Cerebellar cortex (tissue), 1 donor: ENCODE measurements around the gene ARRDC1.
"Not testable (repeated sequence)": the region's sequence is repeated elsewhere in the genome, so short reads cannot be mapped to it uniquely, and the experiment has no call there.

ENCODE experiments used
- DNase-seq: peaks from one replicate; pipeline ENCODE4 v3.0.0-alpha.2; 2015; ENCODE audit warnings: low spot score

ARRDC1 gene

DNA sequence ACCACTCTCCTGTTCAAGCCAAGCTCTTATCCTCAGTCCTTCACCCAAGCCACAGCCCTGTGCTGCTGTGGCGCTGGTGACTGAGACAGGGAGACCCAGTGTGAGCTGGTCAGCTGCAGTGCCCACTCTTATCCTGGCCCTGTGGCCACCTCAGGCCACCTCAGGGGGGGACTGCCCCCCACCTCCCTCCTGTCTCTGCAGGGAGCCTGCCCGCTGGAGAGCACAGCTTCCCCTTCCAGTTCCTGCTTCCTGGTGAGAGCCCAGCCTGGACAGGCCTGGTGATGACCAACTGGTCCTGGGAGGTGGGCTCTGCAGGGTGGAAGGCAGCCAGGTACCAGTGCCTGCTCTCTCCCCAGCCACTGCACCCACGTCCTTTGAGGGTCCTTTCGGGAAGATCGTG is 7.8 kb downstream of the ARRDC1 start:
- DNase-seq = no peak

DNA sequence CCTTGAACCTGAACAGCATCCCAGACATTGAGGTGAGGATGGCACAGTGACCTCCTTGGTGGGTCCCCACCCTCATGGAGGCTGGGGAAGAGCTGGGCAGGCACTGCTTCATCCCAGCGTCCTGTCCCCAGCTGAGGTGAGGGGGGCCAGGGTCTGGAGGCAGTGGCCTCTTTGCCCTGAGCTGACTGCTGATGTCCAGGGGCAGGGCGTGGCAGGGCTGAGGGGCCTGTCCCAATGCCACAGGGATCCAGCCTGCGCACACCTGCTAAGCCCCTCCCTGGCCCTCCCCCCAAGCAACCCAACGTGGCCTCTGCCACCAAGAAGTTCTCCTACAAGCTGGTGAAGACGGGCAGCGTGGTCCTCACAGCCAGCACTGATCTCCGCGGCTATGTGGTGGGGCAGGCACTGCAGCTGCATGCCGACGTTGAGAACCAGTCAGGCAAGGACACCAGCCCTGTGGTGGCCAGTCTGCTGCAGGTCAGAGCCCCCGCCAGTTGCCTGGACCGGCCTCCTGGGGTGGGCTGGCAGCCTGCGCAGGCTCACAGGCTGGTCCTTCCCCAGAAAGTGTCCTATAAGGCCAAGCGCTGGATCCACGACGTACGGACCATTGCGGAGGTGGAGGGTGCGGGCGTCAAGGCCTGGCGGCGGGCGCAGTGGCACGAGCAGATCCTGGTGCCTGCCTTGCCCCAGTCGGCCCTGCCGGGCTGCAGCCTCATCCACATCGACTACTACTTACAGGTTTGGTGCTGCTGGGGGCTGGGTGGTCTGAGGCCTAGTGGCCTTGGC is 8.4 kb downstream of the ARRDC1 start:
- DNase-seq = no peak

DNA sequence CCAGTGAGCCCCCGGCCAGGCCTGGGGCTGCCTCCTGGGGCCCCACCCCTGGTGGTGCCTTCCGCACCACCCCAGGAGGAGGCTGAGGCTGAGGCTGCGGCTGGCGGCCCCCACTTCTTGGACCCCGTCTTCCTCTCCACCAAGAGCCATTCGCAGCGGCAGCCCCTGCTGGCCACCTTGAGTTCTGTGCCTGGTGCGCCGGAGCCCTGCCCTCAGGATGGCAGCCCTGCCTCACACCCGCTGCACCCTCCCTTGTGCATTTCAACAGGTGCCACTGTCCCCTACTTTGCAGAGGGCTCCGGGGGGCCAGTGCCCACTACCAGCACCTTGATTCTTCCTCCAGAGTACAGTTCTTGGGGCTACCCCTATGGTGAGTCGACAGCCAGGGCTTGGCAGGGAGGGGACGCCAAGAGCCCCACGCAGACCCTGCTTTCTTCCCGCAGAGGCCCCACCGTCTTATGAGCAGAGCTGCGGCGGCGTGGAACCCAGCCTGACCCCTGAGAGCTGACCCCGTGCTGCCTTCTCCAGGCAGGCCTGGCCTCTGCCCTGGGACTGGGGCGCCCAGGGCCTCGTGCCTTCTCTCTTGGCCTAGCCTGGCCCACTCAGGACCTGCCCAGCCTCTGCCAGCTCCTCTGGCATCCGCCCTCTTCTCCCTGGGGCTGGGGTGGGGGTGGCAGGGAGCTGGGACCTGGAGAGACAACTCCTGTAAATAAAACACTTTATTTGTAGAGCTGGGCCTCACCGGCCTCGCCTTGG is 9.3 kb downstream of the ARRDC1 start:
- no peak for DNase-seq

DNA sequence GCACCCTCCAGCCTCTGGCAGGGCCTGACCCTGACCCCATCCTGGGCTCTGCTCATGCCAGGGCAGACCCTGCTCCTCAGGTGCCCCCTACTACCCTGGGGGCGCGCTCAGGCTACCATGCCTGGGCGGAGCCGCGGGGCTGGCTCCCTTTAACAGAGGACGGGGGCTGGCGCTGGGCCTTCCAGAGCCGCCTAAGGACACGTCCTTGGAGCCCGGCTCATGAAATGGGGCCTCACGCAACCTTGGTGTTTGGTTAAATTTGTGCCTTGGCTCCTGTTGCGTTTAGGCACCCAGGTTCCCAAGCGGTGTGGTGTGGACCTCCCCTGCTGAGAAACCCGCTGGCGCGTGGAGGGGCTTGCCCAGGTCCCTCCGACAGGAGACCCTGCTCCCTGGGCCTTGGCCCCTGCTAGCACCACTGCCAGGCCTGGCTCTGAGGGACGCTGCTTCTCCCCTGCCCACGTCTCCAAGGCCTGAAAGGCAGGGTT is 9.9 kb downstream of the ARRDC1 start:
- no peak for DNase-seq

DNA sequence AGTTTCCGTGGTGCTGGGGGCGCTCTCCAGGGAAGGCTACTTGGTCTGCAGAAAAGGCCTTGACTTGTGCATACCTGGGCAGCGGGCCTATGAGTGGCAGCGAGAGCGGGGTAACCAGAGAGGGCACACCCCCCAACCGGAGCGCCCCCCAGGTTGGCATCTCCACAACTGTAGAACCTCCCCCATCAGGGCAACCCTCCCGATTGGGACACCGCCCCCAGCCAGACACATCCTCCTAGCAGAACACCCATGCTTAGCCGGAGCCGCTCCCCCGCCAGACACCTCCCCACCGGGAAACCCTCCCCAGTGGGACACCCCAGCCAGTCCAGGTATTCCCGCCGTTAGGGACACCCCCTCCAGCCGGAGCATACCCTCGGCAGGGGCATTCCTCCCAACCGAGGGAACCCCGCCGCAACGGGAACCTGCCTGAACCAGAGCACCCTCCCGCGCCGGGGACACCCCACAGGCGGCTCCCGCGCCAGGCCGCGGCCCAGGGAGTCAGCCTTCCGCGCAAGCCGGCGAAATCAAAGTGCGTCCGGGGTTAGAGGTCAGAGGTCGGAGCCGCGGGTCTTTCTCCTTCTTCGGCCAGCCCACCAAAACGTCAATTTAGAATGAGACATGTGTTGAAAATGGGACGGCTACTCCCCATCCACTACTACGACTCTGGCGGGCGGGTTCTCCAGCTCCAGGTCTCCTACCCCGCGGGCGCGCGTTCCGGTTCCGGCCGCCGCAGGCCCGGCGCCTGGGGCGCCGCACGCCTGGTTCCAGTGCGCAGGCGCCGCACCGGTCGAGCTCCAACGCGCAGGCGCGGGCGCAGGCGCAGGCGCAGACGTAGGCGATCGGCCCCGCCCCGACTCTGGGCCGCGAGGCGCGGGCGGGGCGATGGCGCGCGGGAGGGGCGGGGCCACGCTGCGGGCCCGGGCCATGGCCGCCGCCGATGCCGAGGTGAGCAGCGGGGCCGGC is 12.9 kb downstream of the ARRDC1 start, which contains the start of gene EHMT1:
Gene EHMT1 (plus strand): TSS at position 901 of the 963 bp plus-strand sequence. CDS start 24 bp downstream, at position 925.
- peak; percentile 76 for DNase-seq

DNA sequence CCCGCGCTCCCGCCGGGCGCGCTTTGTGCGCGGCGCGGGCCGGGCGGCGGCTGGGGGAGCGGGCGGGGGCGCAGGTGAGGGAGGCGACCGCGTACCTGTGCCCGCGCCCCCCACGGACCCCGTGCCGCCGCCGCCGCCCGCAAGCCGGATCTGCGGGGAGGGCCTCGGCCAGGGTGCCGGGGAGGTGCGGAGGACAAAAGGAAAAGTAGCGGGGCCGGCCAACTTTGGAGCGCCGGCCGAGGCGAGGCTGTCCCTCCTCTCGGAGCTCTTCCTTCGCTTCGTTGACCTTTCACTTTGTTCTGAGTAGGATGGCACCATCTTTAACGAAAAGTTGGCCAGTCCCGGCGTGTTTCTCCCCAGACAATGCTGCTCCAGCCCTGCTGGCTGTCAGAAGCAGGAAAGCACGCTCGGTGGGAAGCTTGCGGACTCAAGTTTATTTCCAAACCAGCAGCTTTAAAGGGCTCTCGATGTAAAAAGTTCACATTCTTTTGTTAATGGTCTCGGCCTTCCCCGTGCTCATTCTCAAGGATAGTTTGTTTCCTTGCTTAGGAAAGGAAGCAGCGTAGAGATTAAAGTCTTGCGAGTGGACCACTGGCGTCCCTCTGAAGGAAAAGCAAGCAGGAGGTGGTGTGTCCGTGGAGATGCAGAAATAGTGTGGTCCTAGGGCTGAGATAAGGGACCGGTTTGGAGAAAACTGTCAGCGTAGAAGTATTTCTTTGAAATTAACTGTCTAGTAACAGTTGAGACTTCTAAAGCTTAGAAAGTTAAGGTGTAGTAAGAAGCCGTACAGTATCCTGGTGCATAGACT is 14.0 kb downstream of the ARRDC1 start:
- peak; percentile 32 for DNase-seq

DNA sequence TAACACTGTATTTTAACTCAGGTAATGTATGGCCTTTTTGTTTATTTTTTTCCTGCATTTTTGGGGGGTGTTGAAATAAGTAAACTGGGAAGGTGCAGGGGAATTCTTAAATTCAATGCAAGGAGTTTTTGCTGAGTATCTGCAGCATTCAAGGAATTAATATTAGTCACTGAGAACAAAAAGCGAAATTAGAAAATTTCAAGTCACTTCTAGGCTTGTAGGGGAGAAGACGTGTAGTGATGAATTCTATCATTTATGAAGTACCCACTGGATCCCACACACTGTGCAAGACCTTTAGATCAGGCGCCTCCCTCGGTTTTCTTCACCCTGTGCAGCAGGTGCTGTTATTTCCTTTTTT is 14.5 kb downstream of the ARRDC1 start:
- DNase-seq = no peak

DNA sequence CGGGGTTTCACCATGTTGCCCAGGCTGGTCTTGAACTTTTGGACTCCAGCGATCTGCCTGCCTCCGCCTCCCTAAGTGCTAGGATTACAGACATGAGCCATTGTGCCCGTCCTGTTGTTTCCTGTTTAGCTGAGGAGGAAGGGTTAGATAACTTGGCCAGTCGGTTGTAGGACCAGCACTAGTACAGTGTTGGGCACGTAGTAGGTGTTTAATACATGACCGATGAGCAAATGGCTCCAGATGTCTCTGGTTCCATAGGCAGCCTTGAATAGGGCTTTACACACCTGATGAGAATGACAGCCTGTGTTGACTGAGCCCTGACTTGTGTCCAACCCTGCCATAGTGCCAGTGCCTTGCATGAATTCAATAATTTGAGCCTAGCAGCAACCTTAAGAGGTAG is 15.1 kb downstream of the ARRDC1 start:
- DNase-seq = no peak

DNA sequence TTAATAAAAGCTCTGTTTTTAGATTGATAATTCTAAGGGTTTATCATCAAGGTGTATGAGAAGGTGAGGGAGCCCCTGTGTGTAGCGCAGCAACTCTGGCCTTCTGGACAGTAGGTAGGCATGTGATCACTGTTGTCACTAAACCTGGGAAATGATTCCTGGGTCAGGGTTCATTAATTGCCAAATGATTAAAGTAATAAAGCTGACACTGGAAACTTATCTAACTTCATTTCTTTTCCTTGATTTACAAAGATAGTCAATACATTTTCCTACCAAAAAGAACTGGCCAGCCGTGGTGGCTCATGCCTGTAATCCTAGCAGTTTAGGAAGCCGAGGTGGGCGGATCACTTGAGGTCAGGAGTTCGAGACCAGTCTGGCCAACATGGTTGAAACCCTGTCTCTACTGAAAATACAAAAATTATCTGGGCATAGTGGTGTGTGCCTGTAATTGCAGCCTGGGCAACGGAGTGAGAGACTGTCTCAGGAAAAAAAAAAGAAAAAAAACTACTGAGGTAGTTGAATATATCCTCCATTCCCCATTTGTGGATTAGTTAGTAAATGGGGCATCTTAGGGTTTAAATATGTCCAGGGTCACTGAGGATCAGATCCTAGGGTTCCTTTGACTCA is 15.8 kb downstream of the ARRDC1 start:
- no peak for DNase-seq

DNA sequence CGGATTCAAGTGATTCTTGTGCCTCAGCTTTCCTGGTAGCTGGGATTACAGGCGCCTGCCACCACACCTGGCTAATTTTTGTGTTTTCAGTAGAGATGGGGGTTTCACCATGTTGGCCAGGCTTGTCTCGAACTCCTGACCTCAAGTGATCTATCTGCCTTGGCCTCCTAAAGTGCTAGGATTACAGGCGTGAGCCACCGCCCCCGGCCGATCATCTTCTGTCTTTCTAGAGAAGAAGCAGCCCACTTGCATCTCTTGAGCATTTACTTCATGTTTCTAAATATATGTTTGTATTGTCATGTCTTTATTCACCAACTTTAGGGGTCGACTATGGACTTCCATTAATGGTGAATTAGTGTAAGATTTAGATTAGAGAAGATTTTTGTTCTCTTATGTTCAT is 16.7 kb downstream of the ARRDC1 start:
- DNase-seq = not testable (repeated sequence)

DNA sequence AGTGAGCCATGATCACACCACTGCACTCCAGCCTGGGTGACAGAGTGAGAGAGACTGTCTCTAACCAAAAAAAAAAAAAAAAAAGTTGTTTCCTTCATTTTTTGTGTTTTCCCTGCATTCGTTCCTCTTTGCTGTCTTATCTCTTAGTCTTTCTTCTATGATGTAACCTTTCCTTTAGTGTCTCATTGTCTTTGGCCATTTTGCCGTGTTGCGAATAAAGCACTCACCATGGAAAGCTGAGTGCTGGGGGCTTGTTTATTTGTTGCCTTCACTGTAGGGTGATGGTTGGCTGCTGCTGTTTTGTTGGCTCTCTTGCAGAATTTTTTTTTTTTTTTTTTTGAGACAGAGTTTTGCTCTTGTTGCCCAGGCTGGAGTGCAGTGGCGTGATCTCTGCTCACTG is 21.0 kb downstream of the ARRDC1 start:
- no peak for DNase-seq

DNA sequence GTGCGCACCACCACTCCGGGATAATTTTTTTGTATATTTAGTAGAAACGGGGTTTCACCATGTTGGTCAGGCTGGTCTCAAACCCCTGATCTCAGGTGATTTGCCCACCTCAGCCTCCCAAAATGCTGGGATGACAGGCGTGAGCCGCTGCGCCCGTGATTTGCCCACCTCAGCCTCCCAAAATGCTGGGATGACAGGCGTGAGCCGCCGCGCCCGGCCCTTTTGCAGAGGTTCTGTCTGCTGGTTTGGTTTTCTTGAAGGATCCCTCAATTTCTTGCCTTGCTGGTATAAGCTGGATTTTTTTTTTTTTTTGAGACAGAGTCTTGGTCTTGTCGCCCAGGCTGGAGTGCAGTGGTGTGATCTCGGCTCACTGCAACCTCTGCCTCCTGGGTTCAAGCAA is 21.9 kb downstream of the ARRDC1 start:
- not testable (repeated sequence) for DNase-seq

DNA sequence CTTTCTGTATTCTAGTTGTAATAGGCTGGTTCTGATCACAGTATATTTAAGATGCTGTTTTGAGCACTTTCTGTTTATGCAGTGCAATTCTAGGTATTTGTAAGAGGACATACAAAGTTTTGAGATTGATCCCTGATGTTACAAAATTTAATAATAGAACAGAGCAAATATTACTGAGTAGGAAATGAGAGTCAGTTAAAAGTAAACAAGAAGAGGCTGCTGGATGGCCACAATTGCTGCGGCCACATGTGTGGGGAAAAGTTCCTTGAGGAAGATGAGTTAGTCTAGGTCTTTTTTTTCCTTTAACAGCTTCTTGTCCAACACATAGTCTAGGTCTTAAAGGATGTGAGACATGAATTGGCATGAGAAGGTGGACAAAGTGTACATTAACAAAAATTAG is 24.6 kb downstream of the ARRDC1 start:
- no peak for DNase-seq

DNA sequence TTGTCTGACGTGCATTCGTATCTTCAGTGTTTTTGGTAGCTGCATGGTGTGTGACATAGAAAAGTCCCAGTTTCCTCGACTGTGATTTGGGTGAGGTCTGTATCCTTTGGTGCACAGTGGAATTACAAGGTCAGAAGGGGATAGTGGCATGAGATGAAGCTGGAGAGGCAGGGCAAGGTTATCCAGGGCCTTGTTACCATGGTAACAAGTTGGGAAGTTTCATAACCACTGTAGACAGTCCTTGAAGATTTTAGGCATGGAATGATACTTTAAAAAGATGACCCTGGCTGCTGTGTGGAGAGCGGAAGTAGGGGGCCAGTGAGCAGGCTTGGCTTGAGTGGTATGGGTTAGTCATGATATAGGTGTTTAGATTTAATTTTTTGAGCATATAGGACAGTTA is 25.2 kb downstream of the ARRDC1 start:
- no peak for DNase-seq

DNA sequence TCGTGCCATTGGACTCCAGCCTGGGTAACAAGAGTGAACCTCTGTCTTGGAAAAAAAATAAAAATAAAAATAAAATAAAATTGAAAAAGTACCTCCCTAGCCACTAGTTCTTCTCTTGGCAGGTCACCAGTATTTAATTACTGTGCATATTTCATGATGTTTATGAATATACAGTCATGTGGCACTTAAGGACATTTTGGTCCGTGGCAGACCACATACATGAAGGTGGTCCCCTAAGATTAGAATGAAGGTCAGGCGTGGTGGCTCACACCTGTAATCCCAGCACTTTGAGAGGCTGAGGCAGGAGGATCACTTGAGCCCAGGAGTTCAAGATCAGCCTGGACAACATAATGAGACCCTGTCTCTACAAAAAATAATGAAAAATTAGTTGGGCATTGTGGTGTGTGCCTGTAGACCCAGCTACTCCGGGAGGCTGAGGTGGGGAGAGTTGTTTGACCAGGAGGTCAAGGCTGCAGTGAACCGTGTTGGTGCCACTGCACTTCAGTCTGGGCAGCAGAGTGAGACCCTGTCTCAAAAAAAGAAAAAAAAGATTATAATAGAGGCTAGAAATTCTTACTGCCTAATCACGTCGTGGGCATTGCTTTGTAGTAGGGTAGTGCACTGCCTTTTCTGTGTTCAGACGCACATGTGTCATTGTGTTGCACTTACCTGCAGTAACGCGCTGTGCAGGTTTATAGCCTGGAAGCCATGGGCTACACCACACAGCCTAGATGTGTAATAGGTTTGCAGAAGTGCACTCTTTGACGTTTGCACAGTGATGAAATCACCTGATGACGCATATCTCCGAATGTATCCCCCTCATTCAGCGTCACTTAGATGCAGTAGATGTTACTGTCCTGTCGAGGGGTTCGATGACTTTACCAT is 26.1 kb downstream of the ARRDC1 start:
- DNase-seq = no peak

DNA sequence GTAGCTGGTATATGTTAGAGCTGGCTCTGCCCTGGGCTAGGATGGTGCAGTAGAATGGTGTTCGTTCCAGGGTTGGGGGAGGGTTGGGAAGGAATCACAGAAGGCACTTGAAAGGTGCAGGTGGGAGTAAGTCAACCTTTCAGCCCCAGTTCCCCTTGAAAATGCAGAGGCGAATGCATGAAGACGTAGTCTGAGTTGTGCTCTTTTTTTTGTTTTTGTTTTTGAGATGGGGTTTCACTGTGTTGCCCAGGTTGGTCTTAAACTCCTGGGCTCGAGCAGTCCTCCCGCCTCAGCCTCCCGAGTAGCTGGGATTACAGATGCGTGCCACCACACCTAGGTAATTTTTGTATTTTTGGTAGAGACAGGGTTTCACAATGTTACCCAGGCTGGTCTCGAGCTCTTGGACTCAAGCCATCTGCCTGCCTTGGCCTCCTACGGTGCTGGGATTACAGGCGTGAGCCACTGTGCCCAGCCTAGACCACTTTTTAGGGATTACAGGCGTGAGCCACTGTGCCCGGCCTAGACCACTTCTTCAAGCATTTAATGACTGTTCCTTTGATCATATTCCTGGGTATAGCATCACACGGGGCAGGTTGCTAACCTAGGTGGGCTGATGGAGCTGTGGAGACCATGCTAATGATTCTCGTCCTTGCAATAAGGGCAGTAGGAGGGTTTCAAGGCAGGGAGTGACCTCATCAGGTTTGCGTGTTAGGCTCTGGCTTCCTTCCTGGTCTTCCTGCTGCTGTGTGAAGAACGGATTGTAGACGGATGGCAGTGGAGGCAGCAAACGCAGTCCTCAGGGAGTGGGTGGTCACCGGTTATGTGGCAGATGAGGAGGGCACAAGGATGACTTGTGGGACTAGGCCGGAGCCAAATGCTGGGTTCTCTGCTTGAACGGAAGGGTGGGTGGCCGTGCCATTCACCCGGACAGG is 27.0 kb downstream of the ARRDC1 start:
- DNase-seq = peak; percentile 41

DNA sequence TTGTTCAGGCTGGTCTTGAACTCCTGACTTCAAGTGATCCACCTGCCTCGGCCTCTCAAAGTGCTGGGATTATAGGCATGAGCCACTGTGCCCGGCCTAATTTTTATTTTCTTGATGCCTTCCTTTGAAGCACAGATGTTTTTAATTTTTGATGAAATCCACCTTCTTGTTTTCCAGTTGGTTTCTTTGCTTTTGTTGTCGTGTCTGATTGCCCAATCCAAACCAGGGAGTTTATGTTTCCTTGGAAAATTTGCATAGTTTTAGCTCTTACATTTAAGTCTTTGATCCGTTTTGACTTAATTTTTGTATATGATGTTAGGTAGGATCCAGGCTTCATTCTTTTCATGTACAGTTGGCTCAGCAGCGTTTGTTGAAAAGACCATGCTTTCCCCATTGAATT is 28.5 kb downstream of the ARRDC1 start:
- DNase-seq = no peak

DNA sequence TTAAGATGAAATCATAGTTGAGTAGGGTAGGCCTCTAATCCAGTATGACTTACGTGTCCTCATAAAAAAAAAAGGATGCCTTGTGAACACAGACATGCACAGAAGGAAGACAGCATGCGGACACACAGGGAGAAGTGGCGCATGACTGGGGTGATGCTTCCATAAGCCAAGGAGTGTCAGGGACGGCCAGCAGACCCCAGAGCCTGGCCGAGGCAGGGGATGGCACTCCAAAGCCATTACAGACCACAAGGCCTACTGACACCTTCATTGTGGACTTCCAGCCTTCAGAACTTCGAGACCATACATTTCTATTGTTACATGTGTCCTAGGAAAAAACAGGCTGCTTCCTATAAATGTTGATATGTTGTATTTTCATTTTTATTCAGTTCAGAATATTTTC is 33.2 kb downstream of the ARRDC1 start:
- no peak for DNase-seq
